ENCODE measurements around the gene CLRN2.

CLRN2 gene, protein sequence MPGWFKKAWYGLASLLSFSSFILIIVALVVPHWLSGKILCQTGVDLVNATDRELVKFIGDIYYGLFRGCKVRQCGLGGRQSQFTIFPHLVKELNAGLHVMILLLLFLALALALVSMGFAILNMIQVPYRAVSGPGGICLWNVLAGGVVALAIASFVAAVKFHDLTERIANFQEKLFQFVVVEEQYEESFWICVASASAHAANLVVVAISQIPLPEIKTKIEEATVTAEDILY

DNA sequence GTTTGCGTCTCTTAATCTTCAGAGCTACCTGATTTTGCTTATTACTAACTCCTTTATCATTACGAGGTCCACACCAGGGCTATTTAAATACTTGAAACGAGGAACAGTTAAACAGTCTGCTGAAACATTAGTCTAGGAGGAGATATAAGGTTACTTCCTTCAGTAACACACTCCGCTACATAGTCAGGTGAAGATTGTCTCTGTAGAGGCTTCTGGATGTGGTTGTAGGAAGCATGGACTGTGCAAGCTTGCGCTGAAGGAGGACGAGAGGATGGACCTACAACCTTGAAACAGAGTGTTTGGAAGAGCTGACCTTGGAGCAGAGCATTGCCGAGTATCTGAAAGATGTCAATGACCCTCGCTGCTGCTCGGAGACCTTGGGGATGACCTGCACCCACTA is at the start of gene CLRN2:
TSS of gene CLRN2 (plus strand) at position 301 of the 400 bp plus-strand sequence. CDS start 102 bp downstream, outside the sequence.
- H3K36me3 Mint-ChIP-seq: peaks cover 4% of the 10 kb centered on the region
- H3K4me3 Mint-ChIP-seq: no peak within 1 kb of the TSS
- peaks cover 2% of the 10 kb centered on the region for H3K27me3 Mint-ChIP-seq
- H3K27ac Mint-ChIP-seq: no peak within 1 kb of the TSS
- H3K9me3 Mint-ChIP-seq: no peaks in the 10 kb centered on the region
- peaks cover 24% of the 10 kb centered on the region for H3K4me1 Mint-ChIP-seq

DNA sequence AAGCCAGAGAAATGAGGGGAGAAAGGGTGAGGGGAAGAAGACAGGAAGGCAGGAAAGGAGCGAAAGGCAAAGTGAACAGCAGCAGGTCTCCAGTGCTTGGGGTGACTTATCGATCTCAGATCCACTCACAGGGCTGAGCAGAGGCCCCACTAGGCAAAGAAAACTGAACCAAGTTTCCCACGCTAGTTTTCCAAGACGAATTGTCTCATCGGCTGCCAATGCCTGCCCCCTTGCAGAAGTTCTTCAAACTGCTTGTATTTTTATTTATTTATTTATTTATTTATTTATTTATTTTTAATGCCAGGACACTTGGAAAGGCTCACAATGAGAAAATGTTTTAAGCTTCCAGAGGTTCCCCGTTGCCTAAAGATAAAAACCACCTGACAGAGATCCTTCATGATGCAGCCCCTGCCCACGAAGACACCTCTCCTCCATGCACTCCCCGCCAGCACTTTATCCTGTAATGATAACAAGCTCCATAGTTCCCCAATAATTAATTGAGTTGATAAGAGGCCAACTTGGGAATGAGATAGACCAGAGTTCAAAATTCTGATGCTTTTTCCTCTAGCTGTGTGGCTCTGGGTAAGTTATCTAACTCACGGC is 46.2 kb upstream of the CLRN2 start:
- Mint-ChIP-seq H3K27me3 (no peaks in the 10 kb centered on the region), H3K9me3 (no peaks in the 10 kb centered on the region), H3K36me3 (peaks cover 14% of the 10 kb centered on the region), H3K4me3 (no peak overlapping the region), H3K4me1 (peaks cover 3% of the 10 kb centered on the region), H3K27ac (no peak overlapping the region)

DNA sequence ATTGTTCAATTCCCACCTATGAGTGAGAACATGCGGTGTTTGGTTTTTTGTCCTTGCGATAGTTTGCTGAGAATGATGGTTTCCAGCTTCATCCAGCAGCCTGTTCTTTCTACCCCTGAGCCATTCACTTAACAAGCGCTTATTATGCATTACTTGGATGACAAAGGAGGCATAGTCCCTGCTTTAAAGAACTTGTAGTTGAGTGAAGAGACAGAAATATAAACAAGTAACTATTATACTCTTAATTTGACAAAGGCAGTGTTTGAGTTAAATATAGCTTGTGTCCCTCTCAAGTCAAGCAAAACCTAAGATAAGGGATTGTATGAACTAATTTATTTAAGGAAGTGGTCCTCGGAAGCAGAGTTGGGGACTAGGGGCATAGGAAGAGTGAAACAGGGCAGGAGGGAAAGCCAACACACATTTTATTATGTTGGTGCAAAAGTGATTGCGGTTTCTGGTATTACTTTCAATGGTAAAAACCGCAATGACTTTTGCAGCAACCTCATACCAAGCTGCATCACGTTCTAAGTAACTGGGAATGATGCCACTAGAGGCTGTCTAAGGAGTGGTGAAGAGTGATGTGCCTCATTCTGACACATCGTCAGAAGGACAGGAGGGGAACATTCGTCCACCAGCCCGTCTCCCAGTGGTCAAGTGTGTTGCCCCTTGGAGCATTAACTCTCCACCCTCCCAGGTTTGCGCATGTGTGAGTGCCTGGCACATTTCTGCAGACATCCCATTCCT is 44.9 kb upstream of the CLRN2 start:
- Mint-ChIP-seq H3K27ac (no peak overlapping the region), H3K9me3 (no peaks in the 10 kb centered on the region), H3K36me3 (peaks cover 10% of the 10 kb centered on the region), H3K27me3 (no peaks in the 10 kb centered on the region), H3K4me1 (peaks cover 3% of the 10 kb centered on the region), H3K4me3 (no peak overlapping the region)

DNA sequence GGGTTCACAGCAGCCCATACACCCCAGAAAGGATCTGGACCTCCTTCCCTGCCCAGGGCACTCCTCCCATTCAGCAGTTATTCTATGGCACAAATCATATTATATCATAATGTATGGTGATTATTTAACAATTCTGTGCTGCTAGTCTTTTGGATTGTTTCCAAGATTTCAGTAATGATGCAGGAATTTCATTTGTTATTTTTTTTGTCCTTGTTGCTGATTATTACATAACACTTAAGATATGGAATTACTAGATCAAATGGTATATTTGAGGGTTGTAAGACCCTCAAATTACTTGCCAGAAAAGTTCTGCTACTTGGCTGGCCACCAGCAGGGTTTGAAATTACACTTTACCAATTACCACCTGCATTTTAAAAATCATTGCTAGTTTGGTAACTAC is 39.5 kb upstream of the CLRN2 start:
- H3K36me3 Mint-ChIP-seq: peaks cover 3% of the 10 kb centered on the region
- H3K27me3 Mint-ChIP-seq: no peaks in the 10 kb centered on the region
- peaks cover 3% of the 10 kb centered on the region for H3K4me1 Mint-ChIP-seq
- no peak overlapping the region for H3K4me3 Mint-ChIP-seq
- H3K9me3 Mint-ChIP-seq: no peaks in the 10 kb centered on the region
- no peak overlapping the region for H3K27ac Mint-ChIP-seq

DNA sequence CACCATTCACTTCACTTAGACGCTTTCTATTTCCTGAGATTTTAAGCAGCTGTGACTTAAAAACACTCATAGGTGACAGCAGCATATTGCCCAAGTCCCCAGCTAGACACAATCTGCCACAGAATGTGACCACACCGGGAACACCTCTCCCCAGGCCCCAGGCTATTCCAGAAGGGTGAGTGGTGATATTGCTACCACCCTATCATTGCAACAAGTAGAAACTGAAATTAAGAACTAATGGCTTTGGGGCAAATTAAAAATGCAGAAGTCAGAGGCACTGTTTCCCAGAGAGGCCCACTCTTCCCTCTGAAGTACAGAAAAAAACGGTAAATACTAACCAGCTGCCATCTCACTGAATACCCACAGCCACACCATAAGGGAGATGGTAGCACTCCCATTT is 38.1 kb upstream of the CLRN2 start:
- Mint-ChIP-seq H3K36me3 (peaks cover 3% of the 10 kb centered on the region), H3K9me3 (no peaks in the 10 kb centered on the region), H3K27me3 (no peaks in the 10 kb centered on the region), H3K4me3 (no peak overlapping the region), H3K27ac (no peak overlapping the region), H3K4me1 (peaks cover 3% of the 10 kb centered on the region)

DNA sequence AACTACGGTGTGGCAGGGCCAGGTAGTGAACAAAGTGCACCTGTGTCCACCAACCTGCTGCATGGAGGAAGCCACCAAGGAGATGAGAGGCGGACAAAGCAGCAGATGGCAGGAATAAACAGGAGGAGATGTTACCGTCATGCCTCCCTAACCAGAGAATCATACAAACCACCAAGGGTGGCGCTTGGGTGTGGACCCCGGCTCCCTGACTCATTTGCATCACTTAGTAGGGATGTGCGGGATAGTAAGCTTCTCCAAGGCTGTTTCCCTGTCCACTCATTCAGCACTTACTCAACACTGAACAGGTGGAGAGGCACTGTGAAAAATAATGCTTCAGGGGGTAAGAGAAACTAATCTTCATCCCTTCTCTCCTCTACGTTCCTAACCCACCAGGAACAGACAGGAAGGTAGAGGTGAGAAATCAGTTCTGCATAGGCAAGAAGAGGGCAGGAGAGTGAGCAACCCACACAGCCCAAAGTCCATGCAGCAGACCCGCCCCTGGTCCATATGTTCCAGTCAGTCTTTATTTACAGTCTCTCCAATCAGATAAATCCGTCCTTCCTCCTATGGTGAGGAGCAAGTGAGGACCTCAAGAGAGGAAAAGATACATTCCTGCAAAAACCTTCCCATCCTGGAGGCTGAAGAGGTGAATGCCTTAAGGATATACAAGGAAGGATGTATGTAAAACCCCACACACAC is 37.0 kb upstream of the CLRN2 start:
- H3K4me1 Mint-ChIP-seq: no peaks in the 10 kb centered on the region
- H3K9me3 Mint-ChIP-seq: no peaks in the 10 kb centered on the region
- H3K27me3 Mint-ChIP-seq: no peaks in the 10 kb centered on the region
- H3K36me3 Mint-ChIP-seq: no peaks in the 10 kb centered on the region
- H3K4me3 Mint-ChIP-seq: no peak overlapping the region
- H3K27ac Mint-ChIP-seq: no peak overlapping the region

DNA sequence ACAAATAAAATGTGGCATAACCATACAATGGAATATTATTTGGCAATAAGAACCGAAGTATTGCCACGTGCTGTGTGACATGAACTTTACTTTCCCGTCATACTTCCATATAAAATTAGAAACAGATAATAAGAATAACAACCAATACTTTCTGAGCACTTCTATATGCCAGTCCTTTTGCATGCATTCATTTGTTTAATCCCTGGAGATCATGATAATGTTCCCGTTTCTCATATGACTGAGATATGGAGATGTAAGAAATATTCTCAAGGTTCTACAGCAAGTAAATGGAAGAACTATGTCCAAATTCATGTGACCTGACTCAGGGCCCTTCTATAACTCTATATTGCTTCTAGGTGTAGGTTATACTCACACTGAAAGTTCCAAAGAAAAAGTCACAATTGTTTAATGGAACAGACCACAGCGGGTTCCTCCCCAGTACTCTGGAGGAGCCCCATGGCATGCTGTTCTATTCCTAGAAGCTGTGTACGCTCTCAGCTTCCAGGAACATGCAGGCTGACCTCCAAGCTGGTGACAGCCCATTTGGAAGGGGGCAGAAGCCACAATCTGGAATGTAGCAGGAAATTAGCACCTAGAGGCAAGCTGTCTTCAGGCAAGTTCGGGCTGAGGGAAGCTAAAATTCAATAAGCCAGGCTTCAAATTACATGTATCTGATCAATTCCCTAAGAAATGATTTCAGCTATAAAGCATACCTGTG is 34.6 kb upstream of the CLRN2 start:
- Mint-ChIP-seq H3K36me3 (peaks cover 7% of the 10 kb centered on the region), H3K4me3 (no peak overlapping the region), H3K27me3 (no peaks in the 10 kb centered on the region), H3K27ac (no peak overlapping the region), H3K9me3 (no peaks in the 10 kb centered on the region), H3K4me1 (no peaks in the 10 kb centered on the region)

DNA sequence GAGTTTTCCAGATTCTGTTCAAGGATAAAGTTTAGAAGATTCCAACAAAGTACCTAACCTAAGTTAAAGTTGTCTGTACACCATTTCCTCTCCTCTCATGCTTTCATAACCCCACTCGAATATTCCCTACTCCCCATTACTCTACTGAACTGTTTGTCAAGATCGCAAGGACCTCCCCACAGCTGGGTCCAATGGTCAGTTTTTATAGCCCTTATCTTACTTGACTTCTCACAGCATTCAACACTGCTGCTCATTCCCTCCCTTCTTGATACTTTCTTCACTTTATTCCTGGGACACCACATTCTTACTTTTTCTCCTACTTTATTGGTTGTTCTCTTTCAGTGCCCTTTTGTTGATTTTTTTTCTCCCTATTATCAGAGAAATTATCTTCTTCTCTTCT is 34.0 kb upstream of the CLRN2 start:
- Mint-ChIP-seq H3K4me1 (no peaks in the 10 kb centered on the region), H3K4me3 (no peak overlapping the region), H3K27me3 (no peaks in the 10 kb centered on the region), H3K36me3 (peaks cover 9% of the 10 kb centered on the region), H3K9me3 (no peaks in the 10 kb centered on the region), H3K27ac (no peak overlapping the region)

DNA sequence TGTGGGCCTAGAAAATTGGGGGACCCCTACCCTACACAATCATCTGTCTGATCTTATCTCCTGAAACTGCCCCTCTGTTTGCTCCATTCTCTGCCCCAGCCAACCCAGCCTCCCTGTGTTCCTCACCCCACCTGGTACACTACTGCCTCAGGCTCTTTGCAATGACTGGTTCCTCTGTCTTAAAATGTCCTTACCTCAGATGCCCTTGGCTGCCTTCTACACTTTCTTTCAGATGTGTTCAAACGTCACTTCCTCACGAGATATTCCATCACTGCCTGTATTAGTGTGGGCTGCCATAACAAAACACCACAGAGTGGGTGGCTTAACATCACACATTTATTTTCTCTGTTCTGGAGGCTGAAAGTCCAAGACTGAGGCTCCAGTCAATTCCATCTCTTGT is 32.2 kb upstream of the CLRN2 start:
- no peaks in the 10 kb centered on the region for H3K4me1 Mint-ChIP-seq
- H3K27ac Mint-ChIP-seq: no peak overlapping the region
- H3K36me3 Mint-ChIP-seq: peaks cover 15% of the 10 kb centered on the region
- H3K4me3 Mint-ChIP-seq: no peak overlapping the region
- H3K9me3 Mint-ChIP-seq: no peaks in the 10 kb centered on the region
- H3K27me3 Mint-ChIP-seq: no peaks in the 10 kb centered on the region

DNA sequence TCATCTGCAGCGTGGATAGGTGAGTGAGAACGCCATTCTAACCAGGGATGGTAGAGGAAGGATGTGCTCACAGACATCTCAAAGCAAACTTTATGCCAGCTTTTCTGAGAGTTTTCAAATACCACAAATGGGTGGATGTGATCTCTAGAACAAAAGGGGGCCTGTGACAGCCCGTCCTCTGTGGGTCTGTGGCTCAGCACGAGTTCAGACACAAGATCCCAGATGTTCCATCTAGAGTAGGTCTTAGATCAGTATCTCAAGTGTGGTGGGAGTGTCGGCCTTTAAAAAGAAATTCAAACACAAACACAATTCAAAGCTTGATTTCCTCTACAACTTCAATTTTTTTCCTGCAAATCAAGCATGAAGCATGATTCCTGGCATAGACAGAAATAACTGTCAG is 25.8 kb upstream of the CLRN2 start:
- Mint-ChIP-seq H3K27me3 (no peaks in the 10 kb centered on the region), H3K4me1 (peaks cover 6% of the 10 kb centered on the region), H3K9me3 (no peaks in the 10 kb centered on the region), H3K4me3 (no peak overlapping the region), H3K36me3 (peaks cover 21% of the 10 kb centered on the region), H3K27ac (no peak overlapping the region)

DNA sequence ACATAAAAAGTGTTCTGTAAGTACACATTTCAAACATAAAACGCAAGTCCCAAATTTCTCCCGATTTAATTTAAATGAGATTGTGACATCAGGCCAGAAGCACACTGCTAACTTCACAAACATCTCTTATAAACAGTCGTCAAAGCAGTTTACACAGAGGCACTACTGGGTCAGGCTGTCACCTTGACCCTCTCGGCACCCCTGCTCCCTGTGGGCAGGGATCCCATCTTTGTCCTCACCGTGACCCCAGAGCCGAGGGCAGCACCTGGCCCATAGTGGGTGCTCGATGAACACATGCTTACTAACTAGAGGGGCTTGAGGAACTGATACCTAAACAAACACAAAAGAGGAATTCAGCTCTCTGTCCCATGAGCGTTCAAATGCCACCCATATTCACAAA is 25.2 kb upstream of the CLRN2 start:
- H3K4me1 Mint-ChIP-seq: peaks cover 10% of the 10 kb centered on the region
- H3K9me3 Mint-ChIP-seq: no peaks in the 10 kb centered on the region
- no peak overlapping the region for H3K27ac Mint-ChIP-seq
- peaks cover 19% of the 10 kb centered on the region for H3K36me3 Mint-ChIP-seq
- no peaks in the 10 kb centered on the region for H3K27me3 Mint-ChIP-seq
- no peak overlapping the region for H3K4me3 Mint-ChIP-seq

DNA sequence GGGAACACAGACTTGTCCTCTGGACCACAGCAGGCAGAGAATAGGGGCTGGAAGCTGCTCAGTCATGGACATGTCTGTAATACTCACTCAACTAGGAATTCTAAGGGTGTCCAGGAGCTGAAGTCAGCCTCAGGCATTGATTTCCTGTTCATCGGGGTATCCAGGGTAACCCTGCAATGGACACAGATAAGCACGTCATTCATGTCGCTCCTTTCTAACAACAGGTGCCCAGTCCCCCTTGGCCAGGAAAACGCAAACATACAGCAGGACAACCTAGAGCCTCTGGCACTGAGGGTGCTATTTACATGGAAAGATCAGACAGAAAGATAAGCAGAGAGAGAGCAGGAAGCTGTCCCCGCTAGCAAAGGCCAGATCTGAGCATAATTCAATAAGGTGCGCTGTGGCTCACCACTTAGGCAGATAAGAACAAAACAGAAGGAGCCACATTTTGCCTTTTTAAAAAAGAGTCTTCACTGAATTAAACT is 24.3 kb upstream of the CLRN2 start:
- H3K27me3 Mint-ChIP-seq: no peaks in the 10 kb centered on the region
- H3K27ac Mint-ChIP-seq: peak overlapping the region; percentile 73
- no peak overlapping the region for H3K4me3 Mint-ChIP-seq
- no peaks in the 10 kb centered on the region for H3K9me3 Mint-ChIP-seq
- H3K36me3 Mint-ChIP-seq: peaks cover 12% of the 10 kb centered on the region
- peaks cover 10% of the 10 kb centered on the region for H3K4me1 Mint-ChIP-seq

DNA sequence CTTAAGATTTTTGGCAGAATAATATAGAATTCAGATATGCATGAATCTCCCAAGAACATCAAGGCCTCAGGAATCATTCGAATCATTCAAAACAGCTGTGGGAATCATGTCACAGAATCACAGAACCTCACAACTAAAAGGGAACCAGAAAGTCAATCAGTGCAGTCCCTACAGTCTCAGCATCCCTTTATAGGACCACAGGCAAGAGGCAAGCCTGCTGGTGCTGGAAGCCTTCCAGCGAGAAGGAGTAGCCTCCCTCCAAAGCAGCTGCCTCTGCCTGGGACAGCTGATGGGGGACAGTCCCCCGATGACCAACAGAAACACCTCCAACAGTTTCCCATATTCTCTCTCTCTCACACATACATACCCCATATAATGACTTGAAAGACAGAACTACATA is 23.8 kb upstream of the CLRN2 start:
- no peaks in the 10 kb centered on the region for H3K9me3 Mint-ChIP-seq
- H3K4me1 Mint-ChIP-seq: peaks cover 10% of the 10 kb centered on the region
- no peak overlapping the region for H3K4me3 Mint-ChIP-seq
- H3K27me3 Mint-ChIP-seq: no peaks in the 10 kb centered on the region
- H3K36me3 Mint-ChIP-seq: peaks cover 10% of the 10 kb centered on the region
- H3K27ac Mint-ChIP-seq: no peak overlapping the region

DNA sequence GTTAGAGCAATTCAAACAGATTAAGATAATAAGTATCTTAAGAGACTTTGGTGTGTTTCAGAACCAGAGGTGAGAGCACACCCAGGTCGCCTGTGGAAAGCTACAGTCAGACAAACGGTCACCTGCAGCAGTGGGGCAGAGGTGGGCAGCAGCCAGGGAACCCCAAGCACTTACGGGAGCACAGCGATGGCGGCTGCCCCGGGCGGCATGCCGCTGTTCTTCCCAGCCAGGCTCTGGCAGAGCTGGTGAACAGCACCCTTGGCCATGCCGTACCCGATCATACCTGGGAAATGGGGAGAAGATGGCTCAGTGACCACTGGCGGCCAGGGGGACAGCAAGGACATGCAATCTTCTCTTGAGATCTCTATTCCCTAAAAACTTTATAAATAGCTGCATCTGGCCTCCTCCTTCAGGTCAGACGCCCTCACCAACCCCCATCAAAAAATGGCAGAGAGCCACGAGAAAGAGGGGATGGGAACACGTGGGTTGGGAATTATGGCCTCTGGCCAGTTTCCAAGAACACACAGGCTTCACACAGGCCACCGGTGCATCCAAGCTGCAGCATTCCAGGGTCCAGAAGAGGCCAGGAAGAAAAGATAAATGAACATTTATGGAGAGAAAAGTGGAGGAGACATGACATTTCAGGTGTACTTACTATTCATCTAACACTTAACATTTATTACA is 22.8 kb upstream of the CLRN2 start:
- H3K36me3 Mint-ChIP-seq: peaks cover 6% of the 10 kb centered on the region

DNA sequence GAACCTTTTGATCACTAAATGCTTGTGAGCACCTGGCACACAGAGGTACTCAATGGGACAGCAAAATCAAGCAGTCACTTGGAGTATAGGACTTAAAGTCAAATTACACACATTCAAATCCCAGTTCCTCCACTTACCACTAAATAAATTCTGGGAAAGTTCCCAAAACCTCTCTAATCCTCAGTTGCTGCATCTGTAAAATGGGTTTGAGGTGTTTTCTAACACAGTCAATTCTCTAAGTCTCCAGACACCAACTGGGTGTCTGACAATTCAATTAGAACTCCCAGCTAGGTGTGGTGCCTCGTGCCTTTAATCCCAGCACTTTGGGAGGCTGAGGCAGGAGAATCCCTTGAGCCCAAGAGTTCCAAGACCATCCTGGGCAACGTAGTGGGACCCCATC is 22.1 kb upstream of the CLRN2 start:
- peaks cover 10% of the 10 kb centered on the region for H3K4me1 Mint-ChIP-seq
- H3K4me3 Mint-ChIP-seq: no peak overlapping the region
- H3K36me3 Mint-ChIP-seq: peaks cover 7% of the 10 kb centered on the region
- H3K27me3 Mint-ChIP-seq: no peaks in the 10 kb centered on the region
- no peak overlapping the region for H3K27ac Mint-ChIP-seq
- H3K9me3 Mint-ChIP-seq: no peaks in the 10 kb centered on the region

More for the DNA sequence above, 22.8 kb upstream of the CLRN2 start:
- H3K9me3 Mint-ChIP-seq: no peaks in the 10 kb centered on the region
- no peaks in the 10 kb centered on the region for H3K27me3 Mint-ChIP-seq
- H3K27ac Mint-ChIP-seq: no peak overlapping the region
- H3K4me3 Mint-ChIP-seq: no peak overlapping the region
- peaks cover 10% of the 10 kb centered on the region for H3K4me1 Mint-ChIP-seq
